Activated gamma-delta T cell treated with Interleukin-2 at 50 U/mL for 16 hours (primary cell): ENCODE measurements around the gene ZCCHC4.
"Not testable (repeated sequence)": the region's sequence is repeated elsewhere in the genome, so short reads cannot be mapped to it uniquely, and the experiment has no call there.

Experiments used
- DNase-seq: peaks from one replicate; pipeline ENCODE4 v3.0.0-alpha.2; 2020

The ZCCHC4 gene

DNA sequence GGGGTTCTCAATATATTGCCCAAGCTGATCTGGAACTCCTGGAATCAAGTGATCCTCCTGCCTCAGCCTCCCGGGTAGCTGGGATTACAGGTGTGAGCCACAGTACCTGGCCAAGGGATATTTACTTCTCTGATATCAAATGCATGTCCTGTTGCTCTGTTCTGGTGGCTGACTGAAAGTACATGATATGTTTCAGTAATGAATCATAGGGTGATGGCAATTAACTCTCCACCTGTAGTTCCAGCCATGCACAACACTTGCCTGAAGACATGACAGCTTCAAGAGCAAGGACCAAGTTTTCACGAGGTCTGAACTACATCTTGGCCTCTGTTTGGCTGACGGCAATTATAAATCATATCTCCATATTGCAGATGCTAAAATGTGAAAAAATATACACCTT, 9.1 kb downstream of the ZCCHC4 start:
- DNase-seq = no peak

DNA sequence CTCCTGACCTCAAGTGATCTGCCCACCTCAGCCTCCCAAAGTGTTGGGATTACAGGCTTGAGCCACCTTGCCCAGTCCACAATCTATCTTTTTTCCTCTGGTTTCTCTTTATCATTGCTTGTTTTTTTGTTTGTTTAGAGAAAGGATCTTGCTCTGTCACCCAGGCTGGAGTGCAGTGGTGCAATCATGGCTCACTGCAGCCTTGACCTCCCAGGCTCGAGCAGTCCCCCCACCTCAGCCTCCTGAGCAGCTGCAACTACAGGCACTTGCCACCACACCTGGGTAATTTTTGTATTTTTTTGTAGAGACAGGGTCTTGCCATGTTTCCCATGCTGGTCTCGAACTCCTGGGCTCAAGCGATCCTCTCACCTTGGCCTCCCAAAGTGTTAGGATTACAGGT, 15.9 kb downstream of the ZCCHC4 start:
- not testable (repeated sequence) for DNase-seq

DNA sequence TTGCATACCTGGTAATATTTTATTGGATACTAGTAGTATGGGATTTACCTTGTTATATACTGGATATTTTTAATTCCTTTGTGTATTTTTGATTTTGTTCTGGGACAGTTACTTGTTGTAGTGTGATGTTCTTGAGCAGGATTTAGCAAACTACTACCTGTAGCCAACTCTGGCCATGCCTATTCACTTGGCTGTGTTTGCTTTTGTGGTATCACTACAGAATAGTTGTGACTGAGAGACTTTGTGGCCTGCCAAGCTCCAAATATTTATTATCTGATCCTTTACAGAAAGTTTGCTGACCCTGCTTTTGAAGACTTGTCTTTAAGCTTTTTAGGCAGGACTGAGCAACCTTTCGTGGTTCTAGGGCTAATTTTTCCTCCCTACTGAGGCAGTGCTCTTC, 17.8 kb downstream of the ZCCHC4 start:
- DNase-seq = no peak

DNA sequence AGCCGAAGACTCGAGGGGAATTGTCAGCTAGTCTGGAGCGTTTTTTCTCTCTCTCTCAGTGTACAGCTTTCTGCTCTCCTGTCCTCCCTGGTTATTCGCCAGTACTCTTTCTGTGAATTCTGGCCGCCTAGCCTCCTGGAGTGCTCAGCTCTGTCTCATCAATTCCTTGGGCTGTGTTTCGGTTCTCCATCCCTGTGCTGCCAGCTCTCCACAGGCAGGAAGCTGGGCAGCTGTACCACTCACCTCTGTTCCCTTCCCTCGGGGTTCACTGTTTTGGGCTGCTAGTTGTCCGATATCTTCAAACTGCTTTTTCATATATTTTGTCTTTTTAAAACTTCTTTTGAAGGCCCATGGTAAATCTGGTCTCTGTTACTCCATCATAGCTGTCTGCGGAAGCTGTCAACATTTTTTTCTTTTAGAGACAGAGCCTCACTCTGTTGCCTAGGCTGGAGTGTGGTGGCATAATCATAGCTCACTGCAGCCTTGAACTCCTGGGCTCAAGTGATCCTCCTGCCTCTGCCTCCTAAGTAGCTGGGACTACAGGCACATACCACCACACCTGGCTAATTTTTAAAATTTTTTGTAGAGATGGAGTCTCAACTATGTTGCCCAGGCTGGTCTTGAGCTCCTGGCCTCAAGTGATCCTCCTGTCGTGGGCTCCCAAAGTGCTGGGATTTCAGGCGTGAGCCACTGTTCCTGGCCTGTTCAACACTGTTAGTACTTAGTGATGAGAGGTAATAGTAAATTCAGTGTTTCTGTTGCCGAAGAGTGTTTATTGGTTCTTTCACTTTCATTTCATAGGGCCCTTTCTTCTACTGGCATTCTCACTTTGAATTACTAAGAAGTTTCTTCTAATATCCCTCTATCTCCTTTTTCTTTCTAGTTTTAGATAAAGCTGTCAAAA, 18.6 kb downstream of the ZCCHC4 start:
- no peak for DNase-seq

DNA sequence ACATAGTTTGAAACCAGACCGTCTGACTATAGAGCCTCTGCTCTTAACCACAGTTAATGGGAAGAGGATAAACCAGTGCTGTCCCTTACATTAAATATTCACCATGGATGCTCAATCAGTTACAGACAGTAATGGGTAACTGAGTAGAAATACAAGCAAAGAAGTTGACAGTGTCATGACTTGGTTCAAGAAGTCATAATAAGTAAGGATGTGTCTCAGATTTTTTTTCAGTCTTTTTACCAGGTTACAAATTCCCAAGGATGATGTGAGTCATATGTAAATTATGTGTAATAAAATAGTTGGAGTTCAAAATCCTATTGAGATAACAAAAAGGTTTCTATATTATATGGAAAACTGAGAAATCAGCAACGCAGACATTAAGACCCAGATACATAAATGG, 31.1 kb downstream of the ZCCHC4 start:
- no peak for DNase-seq

DNA sequence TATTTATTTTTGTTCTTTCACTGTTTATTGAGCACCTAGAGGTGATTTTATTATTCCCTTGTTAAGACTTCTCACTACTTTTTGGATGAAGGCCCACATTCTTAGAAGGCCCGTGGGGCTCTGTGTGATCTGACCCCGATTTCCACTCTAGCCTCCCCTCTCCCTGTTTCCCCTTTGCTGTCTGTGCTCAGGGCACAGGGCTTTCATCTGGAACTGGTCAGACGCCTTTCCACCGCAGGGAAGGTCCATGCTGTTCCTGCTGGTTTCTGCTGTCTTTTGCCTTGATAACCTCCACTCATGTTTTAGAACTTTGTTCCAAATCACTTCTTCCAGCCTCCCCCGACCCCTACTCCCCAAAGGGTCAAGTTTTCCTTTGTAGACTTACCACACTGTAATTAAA, 33.2 kb downstream of the ZCCHC4 start:
- no peak for DNase-seq

DNA sequence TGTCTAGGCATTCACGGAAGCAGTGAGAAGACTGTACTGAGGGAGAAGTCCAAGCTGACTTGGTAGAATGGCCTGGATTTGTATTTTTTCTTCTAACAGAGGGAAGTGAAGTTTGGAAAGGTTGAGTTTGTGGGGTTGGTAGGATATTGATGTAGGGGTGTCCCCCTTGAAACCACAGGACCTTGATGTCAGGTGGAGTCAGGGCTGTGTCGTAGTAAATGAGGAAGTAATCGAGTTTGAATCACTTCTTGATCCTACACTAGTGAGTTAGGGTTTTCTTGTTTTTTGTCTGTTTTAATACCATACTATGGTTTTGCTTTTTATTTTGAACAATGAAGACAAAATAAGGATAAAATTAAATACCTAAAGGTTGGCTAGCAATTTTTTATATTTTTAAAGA, 34.3 kb downstream of the ZCCHC4 start:
- DNase-seq = no peak

DNA sequence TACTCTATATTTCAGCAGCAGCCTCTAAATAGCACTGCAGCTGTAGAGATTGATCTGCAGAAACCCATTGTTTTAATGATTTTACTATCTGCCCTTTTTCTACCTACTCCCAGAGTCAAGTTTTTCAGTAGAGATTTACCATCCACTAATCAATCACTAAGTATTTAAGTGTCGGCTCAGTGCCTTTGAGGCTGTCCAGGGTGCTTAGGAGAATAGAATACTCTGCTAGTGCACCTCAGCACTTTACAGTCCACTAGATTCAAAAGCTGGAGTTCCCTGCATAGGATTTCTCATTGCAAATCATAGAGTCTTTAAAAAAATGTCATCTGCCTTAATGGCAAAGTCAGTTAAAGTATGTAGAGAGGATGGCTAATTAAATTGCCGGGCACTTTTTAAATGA, 34.9 kb downstream of the ZCCHC4 start:
- DNase-seq = no peak

DNA sequence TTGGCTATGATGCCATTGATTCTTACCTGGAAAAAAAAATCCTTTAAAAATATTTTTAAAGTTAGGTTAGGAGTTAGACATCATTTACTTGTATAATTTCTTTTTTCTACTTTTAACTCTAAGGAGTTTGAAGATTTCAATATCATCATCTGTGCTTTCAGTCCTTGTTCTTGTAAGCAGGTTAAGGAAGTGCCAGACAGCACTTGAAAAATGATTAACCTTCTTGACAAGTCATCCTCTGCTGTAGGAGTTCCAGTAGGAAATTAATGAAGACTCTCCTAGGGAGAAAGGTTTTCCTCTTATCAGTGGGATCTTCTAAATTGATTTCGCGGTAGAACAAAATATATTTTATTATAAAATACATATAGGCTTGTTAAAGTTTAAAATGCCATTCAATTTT, 35.4 kb downstream of the ZCCHC4 start:
- no peak for DNase-seq

DNA sequence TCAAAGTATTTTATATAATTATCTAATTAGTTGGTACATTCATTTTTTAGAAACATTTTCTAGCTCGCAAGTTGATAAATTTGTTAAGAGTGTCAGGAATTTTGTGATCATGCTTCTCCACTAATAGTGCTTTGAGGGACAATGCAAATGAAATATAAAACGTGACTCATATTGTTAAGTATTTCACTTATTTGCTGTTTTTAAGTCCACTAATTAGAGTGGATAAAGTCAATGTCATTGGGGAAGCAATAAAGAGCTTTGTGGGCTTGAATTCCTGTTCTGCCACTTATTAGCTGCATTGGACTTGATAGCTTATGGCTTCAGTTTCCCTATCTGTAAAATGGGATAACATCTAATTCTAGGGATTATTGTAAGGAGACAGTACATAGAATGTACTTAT, 38.0 kb downstream of the ZCCHC4 start:
- DNase-seq = no peak

DNA sequence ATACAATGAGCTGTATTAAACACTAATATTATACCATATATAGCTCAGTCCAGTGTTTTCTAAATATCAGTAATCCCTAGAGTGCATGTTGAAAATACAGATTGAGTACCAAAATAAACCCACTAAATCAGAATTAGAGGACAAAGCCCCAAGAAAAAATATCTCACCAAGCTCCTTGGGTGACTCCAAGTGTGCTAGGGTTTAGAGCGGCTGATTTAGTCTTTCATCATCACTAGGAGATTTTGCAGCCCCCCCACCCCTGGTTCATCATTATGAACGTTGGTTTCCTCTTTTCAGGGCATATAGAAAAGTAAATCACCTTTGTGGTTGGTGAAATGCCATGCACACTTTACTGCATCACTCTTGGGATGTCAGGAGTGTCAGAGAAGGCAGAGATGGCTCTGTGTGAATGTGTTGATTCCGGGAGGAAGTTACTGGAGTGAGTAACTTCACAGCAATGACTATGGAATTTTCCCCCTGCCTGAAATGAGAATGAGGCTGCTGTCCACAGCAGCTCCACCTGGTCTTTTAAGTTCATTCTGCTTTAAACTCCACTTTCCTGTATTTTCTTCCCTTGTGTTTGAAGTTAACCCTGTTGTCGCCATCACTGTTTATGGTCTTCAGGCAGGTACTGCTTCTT, 39.3 kb downstream of the ZCCHC4 start:
- no peak for DNase-seq

DNA sequence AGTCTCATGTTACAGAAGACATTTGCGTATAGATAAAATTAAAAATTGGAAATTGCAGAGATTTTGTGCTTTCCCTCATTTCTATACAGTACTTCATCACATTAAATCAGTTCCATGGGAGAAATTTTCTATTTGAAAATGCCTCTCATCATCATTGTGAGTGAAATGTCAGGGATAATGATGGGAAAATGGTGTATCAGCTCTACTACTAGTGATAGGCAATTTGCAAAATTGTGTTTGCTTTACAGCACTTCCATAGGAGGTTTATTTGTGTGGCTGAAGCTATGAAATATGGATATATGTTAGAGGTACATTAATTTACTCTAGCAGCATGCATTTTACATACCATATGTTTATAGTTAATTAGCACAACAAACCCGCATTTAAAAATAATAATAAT, 43.5 kb downstream of the ZCCHC4 start:
- no peak for DNase-seq

DNA sequence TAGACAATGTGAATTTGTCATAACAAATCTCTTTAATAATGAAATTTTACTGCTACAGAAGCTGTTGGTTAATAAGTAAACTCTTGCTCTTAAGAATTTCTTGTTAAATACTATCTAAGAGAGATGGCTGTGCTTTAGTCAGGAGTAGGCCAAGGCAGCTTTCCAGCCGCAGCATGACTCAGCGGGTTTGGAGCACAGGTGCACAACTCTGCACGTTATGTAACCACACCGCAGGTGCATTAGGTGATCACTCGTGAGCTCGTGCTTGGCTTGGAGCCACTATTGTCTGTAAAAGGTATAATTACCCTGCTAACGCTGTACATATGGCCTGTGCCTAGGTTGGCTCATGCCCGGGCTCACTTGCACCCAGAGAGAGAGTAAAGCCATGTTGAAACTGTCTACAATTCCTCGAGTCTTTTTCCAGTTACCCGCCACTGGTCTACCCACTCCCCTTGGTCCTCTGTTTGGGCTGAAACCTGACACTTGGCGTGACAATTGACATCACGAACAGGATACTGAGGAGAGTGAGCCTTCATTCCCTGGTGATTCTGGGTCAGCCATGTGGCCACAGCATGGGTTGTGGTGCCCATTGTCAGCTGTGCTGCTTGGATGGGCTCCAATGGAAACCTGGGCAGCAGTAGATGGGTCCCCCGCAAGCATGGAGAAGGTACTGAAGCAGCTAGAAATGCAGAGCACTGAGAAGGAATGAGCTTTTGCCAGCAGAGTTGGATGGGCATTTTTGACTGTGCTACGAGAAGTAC, 46.1 kb downstream of the ZCCHC4 start:
- no peak for DNase-seq

DNA sequence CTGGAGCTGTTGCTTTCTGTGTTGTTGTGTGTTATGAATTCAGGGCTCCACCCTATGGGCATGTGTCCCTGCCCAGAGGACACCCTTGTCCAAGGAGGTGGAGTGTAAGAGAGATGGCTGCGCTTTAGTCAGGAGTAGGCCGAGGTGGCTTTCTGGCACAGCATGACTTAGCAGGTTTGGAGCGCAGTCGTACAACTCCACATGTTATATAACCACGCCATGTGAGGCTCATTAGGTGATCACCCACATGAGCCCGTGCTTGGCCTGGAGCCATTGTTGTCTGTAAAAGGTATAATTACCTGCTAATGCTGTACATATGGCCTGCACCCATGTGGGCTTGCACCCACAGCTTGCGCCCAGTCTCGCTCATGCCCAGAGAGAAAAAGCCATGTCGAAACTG, 48.7 kb downstream of the ZCCHC4 start:
- no peak for DNase-seq

DNA sequence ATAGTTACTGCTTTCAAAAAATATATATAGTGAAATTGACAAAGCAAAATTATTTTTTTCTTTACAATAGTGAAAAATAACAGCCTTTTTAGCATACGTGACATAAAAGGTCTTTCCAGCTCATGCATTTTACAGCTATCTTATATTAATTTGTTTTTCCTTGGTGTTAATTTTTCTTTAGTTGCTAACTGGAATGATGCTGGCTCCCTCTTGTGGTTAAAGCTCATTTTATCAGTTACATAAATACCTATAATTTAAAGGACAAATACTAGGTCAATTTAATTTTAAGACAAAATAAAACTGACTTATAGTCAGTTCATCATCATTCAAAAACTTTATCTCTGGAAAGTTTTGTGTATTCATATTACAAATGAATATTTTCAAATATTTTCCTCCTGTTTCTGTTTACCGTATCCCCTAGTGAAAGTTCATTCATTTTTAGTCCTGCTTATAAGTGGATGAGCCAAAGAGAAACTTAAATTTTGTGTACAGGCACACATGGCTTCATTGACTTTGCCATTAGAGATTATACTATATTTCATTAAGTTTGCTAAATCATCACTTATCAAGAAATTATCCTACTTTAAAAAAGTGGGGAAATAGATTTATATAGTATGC, 54.5 kb downstream of the ZCCHC4 start:
- no peak for DNase-seq

DNA sequence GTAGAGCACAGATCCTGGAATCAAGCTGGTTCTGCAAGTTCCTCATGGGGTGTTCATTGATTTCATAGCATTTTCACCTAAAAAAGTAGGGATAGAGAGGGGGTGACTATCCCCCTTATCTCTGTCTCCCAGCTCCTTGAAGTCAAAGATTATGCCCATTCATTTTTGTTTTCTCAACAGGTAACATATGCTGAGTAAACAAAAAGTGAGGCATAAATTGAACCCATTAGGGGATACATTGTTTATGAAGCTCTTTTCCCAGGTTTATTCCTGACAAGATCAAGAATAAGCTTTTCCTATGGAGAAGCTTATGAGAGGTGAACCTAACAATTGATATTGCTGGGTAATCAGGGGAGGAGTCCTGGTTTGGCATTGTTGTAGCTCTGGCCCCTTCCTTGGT, 55.3 kb downstream of the ZCCHC4 start:
- DNase-seq = no peak

DNA sequence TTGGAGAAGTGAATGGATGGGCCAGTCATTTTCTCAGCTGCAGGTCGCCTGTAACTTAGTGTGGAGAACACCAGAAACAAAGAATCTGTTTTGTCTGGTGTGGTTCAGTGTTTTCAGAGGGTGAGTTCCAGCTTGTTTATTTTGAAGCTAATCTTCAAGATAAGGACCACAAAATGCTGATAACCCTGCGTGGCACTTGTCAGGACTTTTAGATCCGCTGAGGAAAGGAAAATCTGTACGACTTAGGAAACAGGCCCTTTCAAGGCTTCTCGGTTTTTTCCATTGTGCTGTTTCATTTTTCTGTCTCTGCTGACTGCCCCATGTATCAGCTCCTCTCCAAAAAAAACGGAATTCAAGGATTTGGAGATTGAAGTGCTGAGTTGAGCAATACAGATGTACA, 55.7 kb downstream of the ZCCHC4 start:
- no peak for DNase-seq

DNA sequence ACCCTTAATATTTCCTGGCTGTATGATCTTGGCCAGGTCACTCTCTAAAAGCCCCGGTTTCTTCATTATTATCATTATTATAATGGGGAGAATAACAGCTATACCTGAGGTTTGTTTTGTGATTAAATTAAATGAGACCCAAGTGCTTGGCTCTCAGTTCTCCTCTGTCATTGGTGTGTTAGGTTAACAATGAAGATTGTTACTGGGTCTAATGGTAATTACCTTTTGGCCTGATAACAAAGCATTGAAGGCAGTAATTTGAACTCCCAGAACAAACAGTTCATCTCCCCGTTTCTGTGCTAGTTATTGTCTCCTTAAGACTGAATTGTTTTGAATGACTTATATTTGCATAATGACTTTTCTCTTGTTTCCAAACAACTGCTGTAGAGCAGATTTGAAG, 57.7 kb downstream of the ZCCHC4 start:
- no peak for DNase-seq

DNA sequence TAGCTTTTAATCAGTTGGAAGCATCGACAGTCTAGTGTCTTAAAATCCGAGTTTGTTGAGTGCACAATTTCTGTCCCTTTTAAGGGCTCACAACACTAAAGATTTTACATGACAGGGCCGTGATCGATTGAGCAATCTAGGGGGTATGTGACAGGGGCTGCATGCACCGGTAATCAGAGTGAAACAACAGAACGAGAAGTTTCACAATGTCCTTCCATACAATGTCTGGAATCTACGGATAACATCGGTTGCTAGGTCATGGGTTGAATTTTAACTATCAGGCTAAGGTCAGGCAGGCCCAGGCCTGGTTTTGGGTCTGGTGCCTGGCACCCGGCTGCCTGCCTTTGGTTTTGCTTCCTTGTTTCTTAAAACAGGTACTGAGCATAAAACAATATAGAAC, 60.0 kb downstream of the ZCCHC4 start:
- DNase-seq = not testable (repeated sequence)

DNA sequence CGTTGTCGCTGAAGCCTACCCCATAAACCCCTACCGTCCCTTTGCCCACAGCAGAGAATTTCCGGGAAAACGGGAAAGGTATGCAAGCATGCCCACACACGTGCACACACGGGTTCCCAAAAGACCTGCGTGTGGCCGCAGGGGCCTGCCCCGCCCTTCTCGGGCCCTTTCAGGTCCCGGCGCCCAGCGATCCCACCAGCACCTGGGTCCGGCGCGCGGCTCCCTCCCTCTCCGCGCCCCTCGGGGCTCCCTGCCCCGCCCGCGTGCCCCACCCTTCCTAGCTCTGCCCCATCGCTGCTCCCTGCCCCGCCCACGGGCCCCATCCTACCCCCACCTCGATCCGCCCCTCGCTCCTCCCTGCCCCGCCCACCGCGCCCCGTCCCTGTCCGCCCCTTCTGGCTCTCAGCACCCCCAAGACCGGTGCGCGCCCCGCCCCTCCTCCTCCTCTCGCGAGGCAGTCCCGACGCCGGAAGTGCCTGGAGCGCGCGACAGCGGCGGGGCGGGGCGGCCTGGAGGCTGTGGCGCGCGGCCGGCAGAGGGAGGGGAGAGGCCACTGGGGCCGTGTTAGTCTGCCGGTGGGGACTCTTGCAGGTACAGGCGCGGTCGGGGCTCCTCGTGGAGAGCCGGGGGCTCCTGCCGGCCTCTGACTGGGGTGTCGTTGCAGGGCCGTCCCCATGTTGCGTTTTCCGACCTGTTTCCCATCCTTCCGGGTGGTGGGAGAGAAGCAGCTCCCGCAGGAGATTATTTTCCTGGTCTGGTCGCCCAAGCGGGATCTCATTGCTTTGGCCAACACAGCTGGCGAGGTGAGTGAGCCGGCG, 64.4 kb downstream of the ZCCHC4 start, which contains the start of gene ANAPC4:
Gene ANAPC4, plus strand, starts transcription at position 510 of the 818 bp plus-strand sequence. Its CDS starts 165 bp downstream, at position 675.
- peak; percentile 99 for DNase-seq

DNA sequence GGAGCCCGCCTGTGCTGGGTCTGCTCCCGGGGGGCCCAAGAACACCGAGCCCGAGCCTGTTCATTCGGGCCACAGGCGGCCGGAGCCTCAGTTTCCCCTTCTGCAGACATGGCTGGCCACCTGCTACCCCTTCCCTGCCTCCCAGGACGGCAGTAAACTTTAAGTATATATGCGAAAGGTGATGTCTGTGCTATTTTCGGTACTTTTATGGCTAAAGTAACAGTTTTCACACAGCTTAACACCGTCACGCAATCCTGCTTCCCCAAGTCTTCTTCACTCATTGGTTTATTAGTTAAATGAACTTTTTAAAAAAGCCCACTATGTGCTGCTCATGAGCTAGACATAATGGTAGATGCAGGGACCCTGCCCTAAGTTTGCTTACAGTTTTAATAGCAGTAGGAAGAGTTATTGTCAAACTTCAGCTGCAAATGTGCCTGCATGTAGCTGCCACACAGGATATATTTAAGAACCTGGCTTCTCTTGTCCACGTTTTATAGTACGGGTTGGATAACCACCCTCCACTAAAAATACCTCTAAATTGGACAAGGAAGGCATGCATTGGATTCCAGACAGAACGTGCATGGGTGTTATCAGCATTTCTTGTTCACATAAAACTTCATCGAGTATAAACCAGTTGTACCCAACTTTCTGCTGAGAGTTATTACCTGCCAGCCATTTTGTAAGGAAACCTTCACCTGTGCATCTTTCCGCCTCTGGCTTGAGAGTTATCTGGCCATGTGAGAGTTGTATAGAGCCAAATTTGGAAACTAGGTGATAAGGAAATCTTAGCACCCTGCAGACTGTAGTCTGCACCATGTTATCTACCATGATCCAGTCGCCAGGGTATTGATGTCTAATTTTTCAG, 65.2 kb downstream of the ZCCHC4 start:
- no peak for DNase-seq

DNA sequence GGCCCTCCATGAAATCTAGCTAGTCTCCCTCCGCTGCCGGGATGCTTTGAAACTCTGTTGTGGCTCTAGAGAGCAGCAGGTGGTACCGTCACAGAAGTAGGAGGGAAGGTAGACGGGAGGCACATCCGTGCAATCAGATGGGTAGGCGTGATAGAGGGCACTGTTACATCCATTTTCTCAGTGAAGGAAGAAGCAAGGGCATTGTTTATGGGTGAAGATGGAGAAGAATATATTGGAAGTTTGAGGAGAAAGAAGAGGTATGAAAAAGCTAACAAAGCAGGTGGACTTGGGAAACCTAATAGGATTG, 65.8 kb downstream of the ZCCHC4 start:
- DNase-seq = no peak
